ENCODE results near the gene KRTAP1-3. TPM values are rescaled to one million over a fixed set of nuclear protein-coding genes. Genes with fewer than 3 reads are reported as not detected.

KRTAP1-3 gene
- total and polyA plus RNA-seq, 9 donors, result not detected

GRCh38 chr17:41009936-41010335 is 24.7 kb downstream of the KRTAP1-3 start:
- 92 to 97% (median 92%) methylated on average over 1 of the region's 1 CpG for WGBS, 3 donors
- no peak overlapping the region for H3K4me3 ChIP-seq
- no peak for DNase-seq
- no peaks in the 10 kb centered on the region for H3K36me3 ChIP-seq
- no peak overlapping the region for H3K27ac ChIP-seq
- no peak for TF ChIP-seq POLR2A (IDR thresholded peaks at IDR 0.05)
- TF ChIP-seq EP300 (IDR thresholded peaks at IDR 0.05), result no peak
- TF ChIP-seq CTCF (IDR thresholded peaks at IDR 0.05), result no peak
- no peaks in the 10 kb centered on the region for H3K9me3 ChIP-seq
- no peaks in the 10 kb centered on the region for H3K27me3 ChIP-seq
- intact Hi-C loops (cut with DNase I), result loop anchor here in 1 of 4 donors (10.0 kb wide), 1 partner anchor 1975 kb away; no protein-coding TSS in a partner anchor
- no peaks in the 10 kb centered on the region for H3K4me1 ChIP-seq (ENCODE audit: insufficient read depth)

GRCh38 chr17:41009301-41009760 is 25.3 kb downstream of the KRTAP1-3 start:
- Histone ChIP-seq H3K4me1 (ENCODE audit: insufficient read depth) (no peaks in the 10 kb centered on the region), H3K27ac (no peak overlapping the region), H3K36me3 (no peaks in the 10 kb centered on the region), H3K9me3 (no peaks in the 10 kb centered on the region), H3K4me3 (no peak overlapping the region), H3K27me3 (no peaks in the 10 kb centered on the region)
- TF ChIP-seq EP300 (IDR thresholded peaks at IDR 0.05), result no peak
- TF ChIP-seq POLR2A (IDR thresholded peaks at IDR 0.05), result no peak
- TF ChIP-seq CTCF (IDR thresholded peaks at IDR 0.05), result no peak
- WGBS, 3 donors, result 56 to 64% (median 61%) methylated on average over 4 of the region's 4 CpGs
- intact Hi-C loops (cut with DNase I), result loop anchor here in 1 of 4 donors (10.0 kb wide), 1 partner anchor 1975 kb away; no protein-coding TSS in a partner anchor
- no peak for DNase-seq

- H3K4me3 ChIP-seq, result no peak within 1 kb of the TSS
- intact Hi-C loops (cut with DNase I), result loop anchor here in 1 of 4 donors (10.0 kb wide), 1 partner anchor 1974 kb away; no protein-coding TSS in a partner anchor
- H3K36me3 ChIP-seq, result no peaks in the 10 kb centered on the region
- TF ChIP-seq CTCF (IDR thresholded peaks at IDR 0.05) (no peak), POLR2A (IDR thresholded peaks at IDR 0.05) (no peak), EP300 (IDR thresholded peaks at IDR 0.05) (no peak)
- no peak within 1 kb of the TSS for H3K27ac ChIP-seq
- H3K9me3 ChIP-seq, result no peaks in the 10 kb centered on the region
- H3K27me3 ChIP-seq, result no peaks in the 10 kb centered on the region
- WGBS, 3 donors, result 84 to 89% (median 86%) methylated on average over 8 of the region's 8 CpGs
- H3K4me1 ChIP-seq (ENCODE audit: insufficient read depth), result no peaks in the 10 kb centered on the region
- DNase-seq, result no peak
Observed at GRCh38 chr17:41008811-41009210, 25.9 kb downstream of the KRTAP1-3 start, which contains the start of gene KRTAP3-1. Gene KRTAP3-1 (minus strand): TSS chr17:41009128. CDS start chr17:41009074, 54 bp downstream.

GRCh38 chr17:41004397-41004796 is 30.3 kb downstream of the KRTAP1-3 start:
- H3K4me3 ChIP-seq, result no peak overlapping the region
- 88 to 95% (median 95%) methylated on average over 3 of the region's 3 CpGs for WGBS, 3 donors
- intact Hi-C loops (cut with DNase I), result loop anchor here in 1 of 4 donors (10.0 kb wide), 1 partner anchor 1970 kb away; no protein-coding TSS in a partner anchor
- H3K27ac ChIP-seq, result no peak overlapping the region
- H3K36me3 ChIP-seq, result no peaks in the 10 kb centered on the region
- H3K4me1 ChIP-seq (ENCODE audit: insufficient read depth), result no peaks in the 10 kb centered on the region
- no peak for DNase-seq
- H3K27me3 ChIP-seq, result no peaks in the 10 kb centered on the region
- no peaks in the 10 kb centered on the region for H3K9me3 ChIP-seq
- TF ChIP-seq CTCF (IDR thresholded peaks at IDR 0.05), result no peak
